BE2C (cell line): Measurements from ENCODE around the gene FOXJ3.

Experiments used
- DNase-seq: peaks from one replicate; pipeline ENCODE4 v3.0.0-alpha.2; 2020
- H3K27me3 ChIP-seq: fragments of 250-450 bp; sonication (Bioruptor Pico); 2 replicates; pipeline ENCODE4 v1.5.1; 2020; ENCODE audit warnings: mild to moderate bottlenecking
- H3K36me3 ChIP-seq: fragments of 250-450 bp; sonication (Bioruptor Pico); 2 replicates; pipeline ENCODE4 v1.5.1; 2020; ENCODE audit warnings: mild to moderate bottlenecking
- H3K4me1 ChIP-seq: fragments of 250-450 bp; sonication (Bioruptor Pico); 2 replicates; pipeline ENCODE4 v1.5.1; 2020
- H3K4me3 ChIP-seq: 2 replicates; pipeline ENCODE4 v1.5.1; 2011; ENCODE audit warnings: low read depth, low read length
- H3K9me3 ChIP-seq: fragments of 250-450 bp; sonication (Bioruptor Pico); 2 replicates; pipeline ENCODE4 v1.5.1; 2020
- TF ChIP-seq, protein P1 (sequence below): IDR thresholded peaks from 2 replicates; pipeline ENCODE4 v1.5.1; 2012; ENCODE audit warnings: mild to moderate bottlenecking, low read depth, low read length

The FOXJ3 gene

GRCh38 chr1:42127767-42128166, 207.3 kb downstream of the FOXJ3 start:
- H3K9me3 ChIP-seq: no peaks in the 10 kb centered on the region
- no peak overlapping the region for H3K4me3 ChIP-seq
- no peaks in the 10 kb centered on the region for H3K27me3 ChIP-seq
- no peak for DNase-seq
- TF ChIP-seq, protein P1, sequence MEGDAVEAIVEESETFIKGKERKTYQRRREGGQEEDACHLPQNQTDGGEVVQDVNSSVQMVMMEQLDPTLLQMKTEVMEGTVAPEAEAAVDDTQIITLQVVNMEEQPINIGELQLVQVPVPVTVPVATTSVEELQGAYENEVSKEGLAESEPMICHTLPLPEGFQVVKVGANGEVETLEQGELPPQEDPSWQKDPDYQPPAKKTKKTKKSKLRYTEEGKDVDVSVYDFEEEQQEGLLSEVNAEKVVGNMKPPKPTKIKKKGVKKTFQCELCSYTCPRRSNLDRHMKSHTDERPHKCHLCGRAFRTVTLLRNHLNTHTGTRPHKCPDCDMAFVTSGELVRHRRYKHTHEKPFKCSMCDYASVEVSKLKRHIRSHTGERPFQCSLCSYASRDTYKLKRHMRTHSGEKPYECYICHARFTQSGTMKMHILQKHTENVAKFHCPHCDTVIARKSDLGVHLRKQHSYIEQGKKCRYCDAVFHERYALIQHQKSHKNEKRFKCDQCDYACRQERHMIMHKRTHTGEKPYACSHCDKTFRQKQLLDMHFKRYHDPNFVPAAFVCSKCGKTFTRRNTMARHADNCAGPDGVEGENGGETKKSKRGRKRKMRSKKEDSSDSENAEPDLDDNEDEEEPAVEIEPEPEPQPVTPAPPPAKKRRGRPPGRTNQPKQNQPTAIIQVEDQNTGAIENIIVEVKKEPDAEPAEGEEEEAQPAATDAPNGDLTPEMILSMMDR: no peak
- H3K36me3 ChIP-seq: no peaks in the 10 kb centered on the region
- H3K4me1 ChIP-seq: no peaks in the 10 kb centered on the region
